Measurements from ENCODE around the gene ST6GALNAC5.
A peak's percentile ranks its signal among the peaks of the same experiment; 100 is the strongest.

The ST6GALNAC5 gene

DNA sequence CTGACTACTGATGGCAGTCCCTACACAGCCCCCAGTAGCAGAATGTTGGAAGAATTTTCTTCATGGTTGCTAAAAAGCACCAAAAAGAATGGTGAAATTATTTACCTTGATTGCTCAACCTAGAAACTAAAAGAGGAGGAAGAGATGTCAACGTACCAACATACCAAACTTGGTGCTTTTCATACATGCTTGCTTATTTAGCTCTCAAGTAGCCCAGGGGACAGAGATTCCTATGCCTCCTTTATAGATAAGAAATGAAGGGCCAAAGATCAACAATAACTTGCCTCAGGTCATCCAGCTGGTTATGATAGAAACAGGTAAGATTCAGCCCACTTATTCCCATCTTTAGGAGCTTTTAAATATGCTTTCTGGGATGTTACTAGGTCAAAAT, 181.3 kb downstream of the ST6GALNAC5 start:
- H3K18ac ChIP-seq (ENCODE audit: low read length) = no peak overlapping the region
- no peak overlapping the region for H3K9ac ChIP-seq (ENCODE audit: low read length)
- no peak overlapping the region for H3K4me2 ChIP-seq (ENCODE audit: low read length)
- H3K79me2 ChIP-seq (ENCODE audit: control insufficient read depth, insufficient read depth, low read length) = no peaks in the 10 kb centered on the region
- no peaks in the 10 kb centered on the region for H3K4me1 ChIP-seq (ENCODE audit: control insufficient read depth, low read depth, low read length)
- no peak overlapping the region for H3K27ac ChIP-seq (ENCODE audit: low read depth, low read length)
- H3K27me3 ChIP-seq (ENCODE audit: insufficient read depth, low read length, poor library complexity) = no peaks in the 10 kb centered on the region
- no peak overlapping the region for H2BK5ac ChIP-seq (ENCODE audit: low read length)
- H2BK120ac ChIP-seq (ENCODE audit: low read depth, low read length) = no peak overlapping the region
- H3K56ac ChIP-seq (ENCODE audit: low read length) = no peak overlapping the region
- no peak overlapping the region for H3K4me3 ChIP-seq (ENCODE audit: low read length)
- H3K36me3 ChIP-seq (ENCODE audit: control insufficient read depth, insufficient read depth, low read length) = no peaks in the 10 kb centered on the region
- H4K5ac ChIP-seq (ENCODE audit: low read length) = no peak overlapping the region
- H4K8ac ChIP-seq (ENCODE audit: low read depth, low read length) = no peak overlapping the region
- WGBS (ENCODE audit: extremely low coverage, insufficient coverage, low lambda C conversion rate) = no CpG with 5 or more reads among the region's 1 CpG
- no peak overlapping the region for H2BK15ac ChIP-seq (replicated peaks; ENCODE audit: low read depth)
- H2AK5ac ChIP-seq (ENCODE audit: low read length) = no peak overlapping the region
- H3K23ac ChIP-seq (ENCODE audit: low read length) = no peak overlapping the region
- H3K4ac ChIP-seq (ENCODE audit: low read depth, low read length) = no peak overlapping the region
- DNase-seq = no peak
- no peaks in the 10 kb centered on the region for H3K79me1 ChIP-seq (ENCODE audit: low read length)

DNA sequence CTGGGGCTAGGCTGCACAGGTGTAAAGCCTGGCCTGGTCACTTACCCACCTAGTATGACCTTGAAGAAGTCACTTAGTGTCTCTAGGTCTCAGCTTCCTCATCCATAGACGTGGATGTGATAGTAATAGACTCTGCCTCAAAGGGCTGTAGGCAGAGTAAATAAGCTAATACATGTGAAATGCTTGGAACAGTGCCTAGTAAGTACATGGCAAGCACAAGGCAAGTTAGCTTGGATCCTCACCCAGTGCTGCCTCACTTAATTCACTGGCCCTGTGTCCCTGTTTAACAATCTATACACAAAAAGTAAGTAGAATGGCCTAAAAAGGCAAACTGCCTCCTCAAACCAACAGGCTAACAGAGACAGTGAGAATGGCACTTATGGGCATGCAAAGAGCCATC, 184.1 kb downstream of the ST6GALNAC5 start:
- Histone ChIP-seq H3K4me2 (ENCODE audit: low read length) (no peak overlapping the region), H3K18ac (ENCODE audit: low read length) (no peak overlapping the region), H2BK120ac (ENCODE audit: low read depth, low read length) (no peak overlapping the region), H3K4ac (ENCODE audit: low read depth, low read length) (no peak overlapping the region), H3K4me1 (ENCODE audit: control insufficient read depth, low read depth, low read length) (no peaks in the 10 kb centered on the region), H3K9ac (ENCODE audit: low read length) (no peak overlapping the region), H4K8ac (ENCODE audit: low read depth, low read length) (no peak overlapping the region), H3K23ac (ENCODE audit: low read length) (no peak overlapping the region), H3K79me2 (ENCODE audit: control insufficient read depth, insufficient read depth, low read length) (no peaks in the 10 kb centered on the region), H2BK5ac (ENCODE audit: low read length) (no peak overlapping the region), H3K27me3 (ENCODE audit: insufficient read depth, low read length, poor library complexity) (no peaks in the 10 kb centered on the region), H3K27ac (ENCODE audit: low read depth, low read length) (no peak overlapping the region), H3K36me3 (ENCODE audit: control insufficient read depth, insufficient read depth, low read length) (no peaks in the 10 kb centered on the region), H4K5ac (ENCODE audit: low read length) (no peak overlapping the region), H2BK15ac (replicated peaks; ENCODE audit: low read depth) (no peak overlapping the region), H3K4me3 (ENCODE audit: low read length) (no peak overlapping the region), H3K56ac (ENCODE audit: low read length) (no peak overlapping the region), H3K79me1 (ENCODE audit: low read length) (no peaks in the 10 kb centered on the region), H2AK5ac (ENCODE audit: low read length) (no peak overlapping the region)
- WGBS (ENCODE audit: extremely low coverage, insufficient coverage, low lambda C conversion rate) = no CpG with 5 or more reads among the region's 1 CpG
- no peak for DNase-seq

DNA sequence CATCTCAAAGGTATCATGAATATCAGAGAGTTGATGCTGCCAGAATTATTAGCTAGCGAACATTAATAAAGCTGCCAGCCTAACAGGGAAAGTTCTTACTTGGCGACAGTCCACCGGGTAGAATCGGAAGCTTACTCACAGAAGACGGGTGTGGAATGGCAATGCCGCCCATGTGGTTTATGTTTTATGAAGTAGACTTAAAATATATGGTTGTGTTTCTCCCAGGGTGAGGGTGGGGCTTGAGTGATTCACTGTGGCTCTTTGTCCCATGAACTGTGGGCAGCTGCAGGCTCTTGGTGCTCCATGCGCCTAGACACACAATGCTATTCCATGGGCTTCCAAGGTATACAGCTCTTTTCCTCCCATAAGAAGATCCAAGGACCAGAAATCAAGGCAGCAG, 189.2 kb downstream of the ST6GALNAC5 start:
- H3K4me3 ChIP-seq (ENCODE audit: low read length) = no peak overlapping the region
- no peaks in the 10 kb centered on the region for H3K27me3 ChIP-seq (ENCODE audit: insufficient read depth, low read length, poor library complexity)
- H3K18ac ChIP-seq (ENCODE audit: low read length) = no peak overlapping the region
- no peak overlapping the region for H4K8ac ChIP-seq (ENCODE audit: low read depth, low read length)
- WGBS (ENCODE audit: extremely low coverage, insufficient coverage, low lambda C conversion rate) = no CpG with 5 or more reads among the region's 7 CpGs
- no peak for DNase-seq
- no peak overlapping the region for H4K5ac ChIP-seq (ENCODE audit: low read length)
- H3K27ac ChIP-seq (ENCODE audit: low read depth, low read length) = no peak overlapping the region
- no peak overlapping the region for H3K4ac ChIP-seq (ENCODE audit: low read depth, low read length)
- H3K56ac ChIP-seq (ENCODE audit: low read length) = no peak overlapping the region
- H2BK120ac ChIP-seq (ENCODE audit: low read depth, low read length) = no peak overlapping the region
- no peaks in the 10 kb centered on the region for H3K36me3 ChIP-seq (ENCODE audit: control insufficient read depth, insufficient read depth, low read length)
- H3K9ac ChIP-seq (ENCODE audit: low read length) = no peak overlapping the region
- H3K23ac ChIP-seq (ENCODE audit: low read length) = no peak overlapping the region
- no peaks in the 10 kb centered on the region for H3K79me1 ChIP-seq (ENCODE audit: low read length)
- no peak overlapping the region for H2BK5ac ChIP-seq (ENCODE audit: low read length)
- no peak overlapping the region for H2AK5ac ChIP-seq (ENCODE audit: low read length)
- H3K79me2 ChIP-seq (ENCODE audit: control insufficient read depth, insufficient read depth, low read length) = no peaks in the 10 kb centered on the region
- H2BK15ac ChIP-seq (replicated peaks; ENCODE audit: low read depth) = no peak overlapping the region
- H3K4me2 ChIP-seq (ENCODE audit: low read length) = no peak overlapping the region
- peaks cover 5% of the 10 kb centered on the region for H3K4me1 ChIP-seq (ENCODE audit: control insufficient read depth, low read depth, low read length)

DNA sequence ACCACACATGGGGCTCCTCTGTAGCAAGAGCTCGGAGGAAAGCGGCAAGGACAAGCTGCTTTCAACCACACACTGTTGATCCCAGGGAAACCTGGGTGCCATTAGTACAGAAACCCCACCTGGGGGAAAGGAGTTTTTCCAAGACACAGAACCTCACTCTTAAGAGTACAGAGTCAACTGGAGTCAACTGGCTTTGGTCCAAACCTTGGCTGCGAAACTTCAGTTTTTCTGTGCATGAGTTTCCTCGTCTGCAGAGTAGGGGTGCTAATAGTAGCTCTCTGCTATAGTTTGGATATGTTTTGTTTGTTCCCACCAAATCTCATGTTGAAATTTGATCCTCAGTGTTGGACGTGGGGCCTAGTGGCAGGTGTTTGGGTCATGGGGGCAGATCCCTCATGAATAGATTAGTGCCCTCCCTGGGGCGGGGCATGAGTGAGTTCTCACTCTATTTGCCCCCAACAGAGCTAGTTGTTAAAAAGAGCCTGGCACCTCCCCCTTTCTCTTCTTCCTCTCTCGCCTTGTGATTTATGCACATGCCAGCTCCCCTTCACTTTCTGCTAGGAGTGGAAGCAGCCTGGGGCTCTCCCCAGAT, 190.8 kb downstream of the ST6GALNAC5 start:
- H4K8ac ChIP-seq (ENCODE audit: low read depth, low read length) = no peak overlapping the region
- H3K4me3 ChIP-seq (ENCODE audit: low read length) = no peak overlapping the region
- no peak overlapping the region for H4K5ac ChIP-seq (ENCODE audit: low read length)
- no peak overlapping the region for H3K18ac ChIP-seq (ENCODE audit: low read length)
- H3K9ac ChIP-seq (ENCODE audit: low read length) = no peak overlapping the region
- H2BK5ac ChIP-seq (ENCODE audit: low read length) = no peak overlapping the region
- no peaks in the 10 kb centered on the region for H3K36me3 ChIP-seq (ENCODE audit: control insufficient read depth, insufficient read depth, low read length)
- no peak overlapping the region for H2AK5ac ChIP-seq (ENCODE audit: low read length)
- no peaks in the 10 kb centered on the region for H3K79me1 ChIP-seq (ENCODE audit: low read length)
- H3K56ac ChIP-seq (ENCODE audit: low read length) = no peak overlapping the region
- H2BK120ac ChIP-seq (ENCODE audit: low read depth, low read length) = no peak overlapping the region
- no peak overlapping the region for H3K23ac ChIP-seq (ENCODE audit: low read length)
- no peak overlapping the region for H3K4ac ChIP-seq (ENCODE audit: low read depth, low read length)
- no CpG with 5 or more reads among the region's 7 CpGs for WGBS (ENCODE audit: extremely low coverage, insufficient coverage, low lambda C conversion rate)
- no peaks in the 10 kb centered on the region for H3K27me3 ChIP-seq (ENCODE audit: insufficient read depth, low read length, poor library complexity)
- no peak overlapping the region for H2BK15ac ChIP-seq (replicated peaks; ENCODE audit: low read depth)
- DNase-seq = no peak
- no peaks in the 10 kb centered on the region for H3K79me2 ChIP-seq (ENCODE audit: control insufficient read depth, insufficient read depth, low read length)
- H3K27ac ChIP-seq (ENCODE audit: low read depth, low read length) = no peak overlapping the region
- H3K4me2 ChIP-seq (ENCODE audit: low read length) = no peak overlapping the region
- peaks cover 5% of the 10 kb centered on the region for H3K4me1 ChIP-seq (ENCODE audit: control insufficient read depth, low read depth, low read length)

DNA sequence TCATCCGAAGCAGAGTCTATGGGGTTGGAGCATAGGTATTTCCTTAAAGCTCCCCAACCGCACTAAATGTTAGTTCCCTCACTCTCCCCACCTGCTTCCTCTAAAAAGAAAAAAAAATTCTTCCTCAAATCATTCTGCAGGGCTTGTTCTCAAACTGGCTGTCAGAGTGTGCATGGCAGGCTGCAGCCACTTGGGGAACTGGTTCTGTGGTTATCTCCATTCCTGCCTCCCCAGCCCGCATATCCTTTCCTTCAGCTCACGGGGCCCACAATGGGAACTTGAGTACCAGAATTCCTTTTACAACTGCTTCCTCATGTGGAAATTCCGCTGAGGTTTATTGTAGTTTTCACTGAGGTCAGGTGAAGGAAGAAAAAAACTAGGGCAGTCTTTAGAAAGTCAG, 192.7 kb downstream of the ST6GALNAC5 start:
- Histone ChIP-seq H4K8ac (ENCODE audit: low read depth, low read length) (no peak overlapping the region), H3K18ac (ENCODE audit: low read length) (peak overlapping the region; percentile 22), H3K56ac (ENCODE audit: low read length) (no peak overlapping the region), H2AK5ac (ENCODE audit: low read length) (no peak overlapping the region), H3K27me3 (ENCODE audit: insufficient read depth, low read length, poor library complexity) (no peaks in the 10 kb centered on the region), H4K5ac (ENCODE audit: low read length) (no peak overlapping the region), H3K9ac (ENCODE audit: low read length) (no peak overlapping the region), H3K4me3 (ENCODE audit: low read length) (no peak overlapping the region), H3K23ac (ENCODE audit: low read length) (no peak overlapping the region), H3K4ac (ENCODE audit: low read depth, low read length) (no peak overlapping the region), H2BK120ac (ENCODE audit: low read depth, low read length) (no peak overlapping the region), H3K4me2 (ENCODE audit: low read length) (no peak overlapping the region), H3K79me2 (ENCODE audit: control insufficient read depth, insufficient read depth, low read length) (no peaks in the 10 kb centered on the region), H3K36me3 (ENCODE audit: control insufficient read depth, insufficient read depth, low read length) (no peaks in the 10 kb centered on the region), H2BK15ac (replicated peaks; ENCODE audit: low read depth) (no peak overlapping the region), H2BK5ac (ENCODE audit: low read length) (no peak overlapping the region), H3K79me1 (ENCODE audit: low read length) (no peaks in the 10 kb centered on the region), H3K27ac (ENCODE audit: low read depth, low read length) (no peak overlapping the region), H3K4me1 (ENCODE audit: control insufficient read depth, low read depth, low read length) (peaks cover 5% of the 10 kb centered on the region)
- peak; percentile 79 for DNase-seq
- no CpG with 5 or more reads among the region's 5 CpGs for WGBS (ENCODE audit: extremely low coverage, insufficient coverage, low lambda C conversion rate)

DNA sequence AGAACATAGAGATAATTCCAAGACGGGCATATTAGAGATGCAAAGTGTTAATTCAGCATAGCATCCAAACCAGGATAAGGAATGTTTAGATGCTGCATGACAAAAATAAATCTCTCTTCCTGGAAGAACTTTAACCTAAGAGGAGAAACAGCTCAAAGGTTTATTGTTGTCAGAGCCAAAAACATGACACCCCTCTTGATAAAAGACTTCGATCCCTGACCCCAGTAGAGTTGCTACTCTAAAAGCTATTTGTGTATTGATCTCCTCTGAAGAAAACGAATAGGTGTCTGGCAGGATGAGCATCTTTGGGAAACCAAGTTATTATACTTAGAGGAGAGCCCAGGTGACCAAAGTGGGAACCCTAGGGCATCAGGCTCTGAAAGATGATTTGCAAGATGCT, 193.9 kb downstream of the ST6GALNAC5 start:
- no peak overlapping the region for H2BK5ac ChIP-seq (ENCODE audit: low read length)
- H3K4me2 ChIP-seq (ENCODE audit: low read length) = no peak overlapping the region
- no peaks in the 10 kb centered on the region for H3K27me3 ChIP-seq (ENCODE audit: insufficient read depth, low read length, poor library complexity)
- H4K8ac ChIP-seq (ENCODE audit: low read depth, low read length) = no peak overlapping the region
- H3K4me1 ChIP-seq (ENCODE audit: control insufficient read depth, low read depth, low read length) = peaks cover 5% of the 10 kb centered on the region
- H2BK15ac ChIP-seq (replicated peaks; ENCODE audit: low read depth) = no peak overlapping the region
- H3K36me3 ChIP-seq (ENCODE audit: control insufficient read depth, insufficient read depth, low read length) = no peaks in the 10 kb centered on the region
- H3K79me1 ChIP-seq (ENCODE audit: low read length) = no peaks in the 10 kb centered on the region
- no peak for DNase-seq
- H3K27ac ChIP-seq (ENCODE audit: low read depth, low read length) = no peak overlapping the region
- no peak overlapping the region for H2AK5ac ChIP-seq (ENCODE audit: low read length)
- no peak overlapping the region for H3K23ac ChIP-seq (ENCODE audit: low read length)
- no peak overlapping the region for H2BK120ac ChIP-seq (ENCODE audit: low read depth, low read length)
- no peaks in the 10 kb centered on the region for H3K79me2 ChIP-seq (ENCODE audit: control insufficient read depth, insufficient read depth, low read length)
- no CpG with 5 or more reads among the region's 3 CpGs for WGBS (ENCODE audit: extremely low coverage, insufficient coverage, low lambda C conversion rate)
- no peak overlapping the region for H4K5ac ChIP-seq (ENCODE audit: low read length)
- H3K18ac ChIP-seq (ENCODE audit: low read length) = no peak overlapping the region
- no peak overlapping the region for H3K4me3 ChIP-seq (ENCODE audit: low read length)
- H3K56ac ChIP-seq (ENCODE audit: low read length) = no peak overlapping the region
- H3K4ac ChIP-seq (ENCODE audit: low read depth, low read length) = no peak overlapping the region
- H3K9ac ChIP-seq (ENCODE audit: low read length) = no peak overlapping the region
